Endometrial microvascular endothelial cells (primary cell): Measurements from ENCODE around the gene HTR1B. TPM values are rescaled to one million over a fixed set of nuclear protein-coding genes. Genes with fewer than 3 reads are reported as not detected.

ENCODE experiments used
- total RNA-seq: library from RNA; depleted of rRNA; stranded (reverse); fragments of >200 nt; gene quantifications from one replicate; pipeline ENCODE4 v1.2.3, GENCODE V29; 2015; ENCODE audit errors: inconsistent ontology term

Gene HTR1B
- total RNA-seq, 1 donor from 2014 or later: 41.7 TPM

Other genes with a start within 250 kb of the HTR1B start
- gene MEI4, start 189.5 kb upstream of the HTR1B start, total RNA-seq: not detected